Stomach (tissue), 4 donors: ENCODE results near the gene ZDHHC13.

ENCODE experiments used
- CTCF ChIP-seq, 7 experiments: fragments of 450-650 bp in 4 of 7; fragments of 200-600 bp in 3 of 7; sonication (generic) in 3 of 7; IDR thresholded peaks; one replicate each; pipeline ENCODE4 v1.5.1; 2016 to 2019; ENCODE audit warnings: antibody characterized with exemption in 7 of 7, control low read depth in 2 of 7, mild to moderate bottlenecking in 1 of 7
- EP300 ChIP-seq: sonication (generic); formaldehyde crosslinking; IDR thresholded peaks from one replicate; pipeline ENCODE4 v1.6.1; 2017; ENCODE audit warnings: antibody characterized with exemption
- POLR2A ChIP-seq, 4 donors: fragments of 450-650 bp; IDR thresholded peaks; one replicate each; pipeline ENCODE4 v1.6.1; 2016; ENCODE audit warnings: antibody characterized with exemption in 4 of 4, control low read depth in 2 of 4, mild to moderate bottlenecking in 1 of 4, moderate library complexity in 1 of 4
- POLR2AphosphoS5 ChIP-seq, 3 donors: sonication (generic); formaldehyde crosslinking; IDR thresholded peaks; one replicate each; pipeline ENCODE4 v1.6.1; 2016; ENCODE audit warnings: antibody characterized with exemption in 3 of 3

GRCh38 chr11:19092342-19092741 lies 24.6 kb upstream of the ZDHHC13 start:
- TF ChIP-seq CTCF (IDR thresholded peaks at IDR 0.05) (no peak), POLR2A (IDR thresholded peaks at IDR 0.05) (no peak), POLR2AphosphoS5 (IDR thresholded peaks at IDR 0.05) (no peak), EP300 (no peak)
